ENCODE data around the gene KAT6B. TPM values are rescaled to one million over a fixed set of nuclear protein-coding genes. Genes with fewer than 3 reads are reported as not detected.

The KAT6B gene
- total and polyA plus RNA-seq, 10 of the 15 experiments (the other 5 are each of a cell fraction or from before 2014, with no cell fraction given) = 2.7 to 22.6 (median 15.7) TPM

GRCh38 chr10:74898201-74898976 is 72.0 kb downstream of the KAT6B start (continued):
- TF ChIP-seq CEBPZ (IDR thresholded peaks at IDR 0.05; ENCODE audit: low read depth, low read length) (no peak), YY1 (IDR thresholded peaks at IDR 0.05; ENCODE audit: low read depth, low read length) (no peak), RBBP5 (conservative IDR thresholded peaks at IDR 0.05) (no peak), ZBTB11 (CRISPR knock-in tag; IDR thresholded peaks at IDR 0.05) (no peak), HDGF (IDR thresholded peaks at IDR 0.05) (no peak; the same call in 1 of the 2 replicates), CTCF (IDR thresholded peaks at IDR 0.05 in 2 of 3, conservative IDR thresholded peaks at IDR 0.05 in 1 of 3; ENCODE audit: control insufficient read depth in 2 of 3, extremely low read depth in 1 of 3, insufficient read depth in 1 of 3, low read depth in 3 of 3, low read length in 3 of 3) (no peak), CUX1 (IDR thresholded peaks at IDR 0.05; ENCODE audit: insufficient replicate concordance, low read depth, low read length) (no peak), RB1 (IDR thresholded peaks at IDR 0.05; ENCODE audit: borderline replicate concordance) (no peak), E4F1 (IDR thresholded peaks at IDR 0.05; ENCODE audit: borderline replicate concordance, partially characterized antibody) (no peak)
